ENCODE data around the gene KCTD13. TPM values are rescaled to one million over a fixed set of nuclear protein-coding genes. Genes with fewer than 3 reads are reported as not detected.

KCTD13 gene
- total and polyA plus RNA-seq, 2 of the 8 experiments (the other 6 are each of a cell fraction or from before 2014, with no cell fraction given), result 9.2 to 10.8 TPM

DNA sequence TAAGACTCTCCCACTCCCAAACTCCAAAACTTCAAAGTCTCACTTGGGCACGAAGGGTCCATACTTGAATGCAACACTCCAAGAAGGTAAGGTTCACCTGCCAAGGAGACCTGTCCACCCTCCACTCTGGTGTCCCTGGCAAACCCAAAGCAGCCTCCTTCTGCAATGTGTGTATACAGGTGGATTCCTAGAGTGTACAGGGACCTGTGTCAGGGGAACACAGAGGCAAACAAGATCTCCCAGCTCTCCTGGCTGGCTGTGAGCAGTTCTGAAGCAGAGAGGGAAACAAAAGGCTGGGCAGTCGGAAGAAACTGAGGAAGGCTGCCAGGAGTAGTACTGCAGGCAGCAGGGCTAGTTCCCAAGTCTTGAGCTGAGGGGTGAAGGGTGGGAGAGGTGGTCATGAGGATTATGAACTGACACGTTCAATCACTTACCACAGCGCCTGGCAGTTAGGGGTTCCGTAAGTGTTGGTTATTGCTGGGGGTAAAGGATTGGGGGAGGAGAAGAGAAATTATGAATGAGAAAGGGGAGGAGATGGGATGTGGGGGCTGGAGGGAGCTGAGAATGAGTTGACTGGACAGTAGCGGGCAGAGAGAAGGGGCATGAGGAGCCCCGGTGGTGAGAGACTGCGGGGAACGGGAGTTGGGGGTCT is 795 bp downstream of the KCTD13 start:
- Histone ChIP-seq H3K4ac (replicated peaks; ENCODE audit: insufficient read length, low read depth, low read length) (no peak overlapping the region), H3K4me1 (replicated peaks in 1 of 4; ENCODE audit: control insufficient read depth in 3 of 4, insufficient read depth in 4 of 4, low read length in 3 of 4) (peaks cover 0 to 8% (median 0%) of the 10 kb centered on the region in 4 experiments; a peak in 2 of 7 replicates), H3K9ac (replicated peaks in 1 of 4; ENCODE audit: extremely low read depth in 1 of 4, low read depth in 3 of 4, low read length in 3 of 4) (peak overlapping the region; percentile 32 to 79 (median 60); a peak in 6 of 7 replicates), H3K14ac (ENCODE audit: insufficient read length) (no peak overlapping the region), H2AFZ (ENCODE audit: low read length) (no peak overlapping the region), H3K9me3 (ENCODE audit: insufficient read depth in 2 of 2, low read depth in 1 of 2, low read length in 1 of 2) (no peaks in the 10 kb centered on the region), H3K4me3 (ENCODE audit: extremely low read depth in 1 of 4, insufficient read depth in 2 of 4, low read depth in 3 of 4, low read length in 4 of 4) (peak overlapping the region; percentile 62 to 89 (median 85)), H2BK20ac (ENCODE audit: low read length) (no peak overlapping the region), H3K27ac (ENCODE audit: low read depth, low read length) (no peak overlapping the region), H2AK5ac (ENCODE audit: low read depth, low read length) (no peak overlapping the region), H4K8ac (ENCODE audit: extremely low read depth, insufficient read depth, low read length) (no peak overlapping the region), H3K23ac (ENCODE audit: insufficient read length) (no peak overlapping the region), H4K5ac (ENCODE audit: insufficient read length, low read depth, low read length) (no peak overlapping the region), H3K79me1 (ENCODE audit: low read depth, low read length) (no peaks in the 10 kb centered on the region), H4K91ac (replicated peaks; ENCODE audit: insufficient read length, low read length) (peak overlapping the region; percentile 25), H2BK5ac (ENCODE audit: low read depth, low read length) (no peak overlapping the region), H3K23me2 (ENCODE audit: low read depth, low read length) (peaks cover 11% of the 10 kb centered on the region; the same call in 1 of the 2 replicates), H3K27me3 (replicated peaks in 1 of 4; ENCODE audit: control insufficient read depth in 3 of 4, extremely low read depth in 1 of 4, insufficient read depth in 3 of 4, low read length in 3 of 4) (no peaks in the 10 kb centered on the region), H2BK12ac (ENCODE audit: low read depth, low read length) (no peak overlapping the region), H3K56ac (replicated peaks; ENCODE audit: insufficient read length, low read depth, low read length) (peak overlapping the region; percentile 86), H3K36me3 (ENCODE audit: control insufficient read depth in 2 of 4, insufficient read depth in 4 of 4, low read length in 3 of 4) (peaks cover 0 to 4% (median under 1%) of the 10 kb centered on the region in 4 experiments; a peak in 3 of 8 replicates), H2BK15ac (ENCODE audit: low read length) (no peak overlapping the region), H4K20me1 (replicated peaks in 1 of 2; ENCODE audit: control insufficient read depth in 1 of 2, insufficient read depth in 2 of 2, low read length in 2 of 2) (peaks cover 0 to 3% of the 10 kb centered on the region in 2 experiments), H3K79me2 (ENCODE audit: control insufficient read depth in 1 of 2, insufficient read depth in 2 of 2, low read length in 2 of 2) (peaks cover 0 to 5% of the 10 kb centered on the region in 2 experiments; a peak in 1 of 4 replicates), H3K4me2 (ENCODE audit: insufficient read depth in 1 of 2, low read depth in 2 of 2, low read length in 2 of 2) (peak overlapping the region; percentile 98 to 100), H3K18ac (ENCODE audit: extremely low read depth, low read length) (no peak overlapping the region), H2BK120ac (replicated peaks; ENCODE audit: low read depth, low read length) (no peak overlapping the region)
- WGBS, 2 experiments (ENCODE audit: extremely low coverage in 1 of 2, insufficient coverage in 1 of 2, insufficient read length in 1 of 2, insufficient replicate concordance in 2 of 2, low coverage in 1 of 2, low lambda C conversion rate in 2 of 2, missing lambda C conversion rate in 1 of 2), result 24% methylated on average over 7 of the region's 9 CpGs; no CpG with 5 or more reads in 1 of the 2 experiments
- DNase-seq (ENCODE audit: low read depth in 1 of 2, low spot score in 2 of 2) (no peak), FAIRE-seq (no peak)
- TF ChIP-seq MAX (IDR thresholded peaks at IDR 0.05), result no peak
- no peak for TF ChIP-seq POLR2A (IDR thresholded peaks at IDR 0.05; ENCODE audit: control extremely low read depth in 1 of 2, low read depth in 2 of 2, low read length in 2 of 2)
- TF ChIP-seq RXRA (IDR thresholded peaks at IDR 0.05; ENCODE audit: insufficient read depth, low read depth, low read length), result no peak
- TF ChIP-seq KDM1A (IDR thresholded peaks at IDR 0.05; ENCODE audit: borderline replicate concordance, low read length), result no peak
- peak; percentile 26 for TF ChIP-seq SAP30 (IDR thresholded peaks at IDR 0.05; ENCODE audit: insufficient read depth, insufficient replicate concordance, low read length)
- ChIA-PET CTCF (ENCODE audit: partially characterized antibody) (interaction anchor here (0.6 to 2.4 kb wide), 8 partner anchors 11 to 149 kb away, joined by 3 to 12 read pairs (median 4); partner anchors contain the start of genes ASPHD1 and TLCD3B), POLR2A (ENCODE audit: partially characterized antibody) (interaction anchor here (0.7 to 3.7 kb wide), 18 partner anchors 8 to 246 kb away, joined by 3 to 19 read pairs (median 5); partner anchors contain the start of genes ASPHD1, HIRIP3, MAZ and PAGR1)

All from H1 (cell line).